Germinal center (tissue), 1 donor: ENCODE measurements around the gene TRIM41.
"Not testable (repeated sequence)": the region's sequence is repeated elsewhere in the genome, so short reads cannot be mapped to it uniquely, and the experiment has no call there.

ENCODE experiments used
- DNase-seq: peaks from one replicate; pipeline ENCODE4 v3.0.0; 2012; ENCODE audit warnings: mixed read lengths, low spot score

TRIM41 gene

GRCh38 chr5:181223058-181223728 lies at the start of gene TRIM41:
Gene TRIM41 (plus strand): TSS chr5:181223281. CDS start chr5:181224000, 719 bp downstream.
- DNase-seq: peak; percentile 90

DNA sequence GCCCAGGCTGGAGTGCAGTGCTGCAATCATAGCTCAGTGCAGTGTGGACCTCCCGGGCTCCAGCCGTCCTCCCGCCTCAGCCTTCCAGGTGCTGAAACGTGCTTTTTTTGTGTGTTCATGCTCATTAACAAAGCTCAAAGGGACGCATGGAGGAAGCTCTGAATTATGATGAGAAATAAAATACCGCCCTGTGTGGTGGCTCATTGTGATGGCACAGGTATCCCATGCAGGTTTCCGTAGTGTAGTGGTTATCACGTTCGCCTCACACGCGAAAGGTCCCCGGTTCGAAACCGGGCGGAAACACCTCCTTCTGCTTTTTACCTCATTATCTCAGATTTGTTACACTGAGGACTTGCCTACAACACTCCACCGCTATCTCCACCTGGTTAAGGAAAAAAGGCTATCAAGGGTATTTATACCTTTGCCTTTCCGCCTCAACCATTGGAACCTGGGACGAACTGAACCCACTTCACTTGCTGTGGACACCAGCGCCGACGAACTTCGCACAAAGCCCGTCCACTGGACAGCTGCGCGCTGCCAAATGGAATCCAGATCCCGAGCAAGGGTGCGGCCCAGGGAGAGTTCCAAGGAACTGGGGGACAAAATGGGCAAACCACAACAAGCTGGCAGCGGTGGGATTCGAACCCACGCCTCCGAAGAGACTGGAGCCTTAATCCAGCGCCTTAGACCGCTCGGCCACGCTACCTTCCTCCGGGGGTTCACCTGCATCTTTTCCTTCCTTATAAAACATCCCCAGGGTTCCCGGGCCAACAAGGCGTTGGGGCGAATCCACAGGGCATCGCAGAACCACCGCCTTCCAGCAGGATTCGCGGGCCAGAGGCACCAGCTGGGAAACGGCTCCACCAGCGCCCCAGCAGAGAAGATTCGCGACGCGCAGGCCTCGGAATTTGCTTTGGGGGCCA lies 49.4 kb upstream of the TRIM41 start:
- no peak for DNase-seq

DNA sequence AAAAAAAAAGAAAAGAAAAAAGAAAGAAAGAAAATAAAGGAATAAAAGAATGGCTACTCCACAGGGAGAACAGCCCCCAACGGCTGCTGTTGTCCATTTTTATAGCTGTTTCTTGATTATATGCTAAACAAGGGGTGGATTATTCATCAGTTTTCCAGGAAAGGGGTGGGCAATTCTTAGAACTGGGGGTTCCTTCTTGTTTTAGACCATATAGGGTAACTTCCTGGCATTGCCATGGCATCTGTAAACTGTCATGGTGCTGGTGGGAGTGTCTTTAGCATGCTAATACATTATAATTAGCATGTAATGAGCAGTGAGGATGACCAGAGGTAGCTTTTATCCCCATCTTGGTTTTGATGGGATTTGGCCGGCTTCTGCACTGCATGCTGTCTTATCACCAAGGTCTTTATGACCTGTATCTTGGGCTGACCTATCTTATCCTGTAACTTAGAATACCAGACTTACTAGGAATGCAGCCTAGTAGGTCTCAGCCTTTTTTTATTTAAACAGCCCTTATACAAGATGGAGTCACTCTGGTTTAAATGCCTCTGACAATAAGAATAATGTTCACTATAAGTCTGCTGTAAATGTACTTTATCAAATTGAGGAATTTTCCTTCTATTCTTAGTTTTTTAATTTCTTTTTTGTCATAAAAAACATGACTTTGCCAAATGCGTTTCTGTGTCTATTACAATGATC lies 46.7 kb upstream of the TRIM41 start:
- no peak for DNase-seq

DNA sequence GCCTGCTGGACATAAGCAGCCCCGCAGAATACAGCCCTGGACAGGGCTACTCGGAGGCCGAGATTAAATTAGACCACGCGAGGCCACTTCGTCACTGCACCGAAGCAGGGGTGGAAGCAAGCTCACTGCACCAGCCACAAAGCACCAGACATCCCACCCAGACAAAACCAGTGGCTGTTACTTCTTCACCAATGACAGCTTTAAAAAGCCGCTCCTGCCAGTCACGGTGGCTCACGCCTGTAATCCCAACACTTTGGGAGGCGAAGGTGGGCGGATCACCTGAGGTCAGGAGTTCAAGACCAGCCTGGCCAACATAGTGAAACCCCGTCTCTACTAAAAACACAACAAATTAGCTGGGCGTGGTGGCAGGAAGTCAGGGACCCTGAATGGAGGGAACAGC lies 45.5 kb upstream of the TRIM41 start:
- not testable (repeated sequence) for DNase-seq

DNA sequence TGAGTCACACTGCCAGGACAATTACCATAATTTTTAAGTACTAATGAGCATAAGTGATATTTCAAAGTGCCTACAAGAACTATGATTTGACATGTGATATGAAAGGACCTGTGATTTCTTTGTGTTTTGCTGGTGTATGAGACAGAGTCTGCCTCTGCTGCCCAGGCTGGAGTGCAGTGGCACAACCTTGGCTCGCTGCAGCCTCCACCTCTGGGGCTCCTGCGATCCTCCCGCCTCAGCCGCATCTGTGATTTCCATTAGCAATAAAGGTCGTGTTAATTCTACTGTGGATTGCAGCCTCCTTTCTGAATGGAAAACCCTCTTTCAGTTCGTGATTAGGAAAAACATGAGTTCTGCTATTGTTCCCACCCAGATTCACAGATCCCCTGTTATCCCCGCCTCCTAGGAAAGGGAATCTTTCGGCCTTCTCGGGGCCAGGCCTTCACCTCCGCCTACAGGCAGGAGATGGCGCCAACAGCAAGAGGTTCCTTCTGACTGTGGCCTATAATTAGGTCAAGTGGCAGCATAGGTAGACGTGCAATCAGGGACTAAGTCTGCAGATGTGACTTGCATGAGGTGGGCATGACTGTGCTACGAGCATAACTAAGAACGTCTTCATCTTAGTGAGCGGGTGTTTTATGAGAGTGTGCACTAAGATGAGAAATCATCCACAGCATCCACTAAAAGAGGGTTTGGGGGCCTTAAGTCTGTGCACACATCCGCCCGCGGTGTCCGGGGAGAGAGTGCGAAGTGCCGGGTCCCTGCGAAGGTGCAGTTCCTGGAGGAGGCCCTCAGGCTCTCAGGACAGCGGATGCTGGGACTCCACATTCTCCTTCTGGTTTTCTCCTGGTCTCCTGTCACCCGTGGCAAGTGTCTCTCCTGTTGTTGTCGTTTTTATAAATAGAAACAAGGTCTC lies 41.2 kb upstream of the TRIM41 start:
- no peak for DNase-seq

- no peak for DNase-seq
These were observed 40.4 kb upstream of the TRIM41 start for GRCh38 chr5:181182651-181183050.

DNA sequence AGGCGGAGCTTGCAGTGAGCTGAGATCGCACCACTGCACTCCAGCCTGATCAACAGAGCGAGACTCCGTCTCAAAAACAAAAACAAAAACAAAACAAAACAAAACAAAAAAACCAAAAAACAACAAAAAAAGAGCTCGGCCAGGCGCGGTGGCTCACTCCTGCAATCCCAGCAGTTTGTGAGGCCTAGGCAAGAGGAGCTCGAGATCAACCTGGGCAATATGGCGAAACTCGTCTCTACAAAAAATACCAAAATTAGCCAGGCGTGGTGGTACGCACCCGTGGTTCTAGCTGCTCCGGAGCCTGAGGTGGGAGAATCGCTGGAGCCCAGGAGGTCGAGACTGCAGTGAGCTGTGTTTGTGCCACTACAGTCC lies 38.2 kb upstream of the TRIM41 start:
- no peak for DNase-seq

- DNase-seq: no peak
These were observed 37.5 kb upstream of the TRIM41 start for GRCh38 chr5:181185560-181185959.

- no peak for DNase-seq
These were observed 37.1 kb upstream of the TRIM41 start for GRCh38 chr5:181186022-181186421.

DNA sequence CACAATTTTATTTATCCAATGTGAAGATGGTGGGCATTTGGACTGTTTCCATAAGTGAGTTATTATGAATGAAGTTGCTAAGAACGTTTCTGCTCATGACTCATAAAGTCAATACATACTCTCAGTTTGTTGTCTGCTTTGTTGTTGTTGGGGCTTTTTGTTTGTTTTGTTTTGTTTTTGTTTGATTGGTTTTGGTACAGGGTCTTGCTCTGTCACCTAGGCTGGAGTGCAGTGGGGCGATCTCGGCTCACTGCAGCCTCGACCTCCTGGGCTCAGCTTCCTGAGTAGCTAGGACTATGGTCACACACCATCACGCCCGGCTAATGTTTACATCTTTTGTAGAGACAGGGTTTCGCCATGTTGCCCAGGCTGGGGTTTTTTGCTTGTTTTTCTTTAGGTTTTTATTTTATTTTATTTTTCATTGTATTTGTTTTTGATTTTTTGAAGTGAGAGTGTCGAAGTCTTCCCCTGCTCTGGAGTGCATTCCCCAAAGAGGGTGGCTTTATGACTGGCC lies 36.0 kb upstream of the TRIM41 start:
- DNase-seq: no peak

DNA sequence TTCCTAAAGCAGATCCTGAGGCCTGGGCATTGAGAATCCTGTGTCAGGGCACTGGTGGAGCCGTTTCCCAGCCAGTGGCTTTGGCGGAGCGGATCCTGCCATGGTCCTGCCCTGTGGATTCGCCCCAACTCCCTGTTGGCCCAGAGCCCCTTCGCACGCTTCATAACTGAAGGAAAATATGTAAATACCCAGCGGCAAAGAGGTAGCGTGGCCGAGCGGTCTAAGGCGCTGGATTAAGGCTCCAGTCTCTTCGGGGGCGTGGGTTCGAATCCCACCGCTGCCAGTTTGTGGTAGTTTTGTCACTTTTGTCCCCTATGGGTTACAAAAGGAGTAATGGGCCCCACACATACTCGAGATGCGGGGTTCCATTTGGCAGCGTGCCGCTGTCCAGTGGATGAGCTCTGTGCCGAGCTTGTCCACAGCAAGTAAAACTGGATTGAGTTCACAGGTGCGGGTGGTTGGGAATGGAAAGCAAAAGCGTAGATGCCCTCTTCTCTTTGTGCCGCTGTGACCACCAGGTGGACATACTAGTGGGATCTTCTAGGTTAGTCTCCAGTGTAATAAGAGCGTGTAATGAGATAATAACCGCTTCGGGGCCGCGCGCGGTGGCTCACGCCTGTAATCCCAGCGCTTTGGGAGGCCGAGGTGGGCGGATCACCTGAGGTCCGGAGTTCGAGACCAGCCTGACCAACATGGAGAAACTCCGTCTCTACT lies 35.4 kb upstream of the TRIM41 start:
- DNase-seq: no peak

DNA sequence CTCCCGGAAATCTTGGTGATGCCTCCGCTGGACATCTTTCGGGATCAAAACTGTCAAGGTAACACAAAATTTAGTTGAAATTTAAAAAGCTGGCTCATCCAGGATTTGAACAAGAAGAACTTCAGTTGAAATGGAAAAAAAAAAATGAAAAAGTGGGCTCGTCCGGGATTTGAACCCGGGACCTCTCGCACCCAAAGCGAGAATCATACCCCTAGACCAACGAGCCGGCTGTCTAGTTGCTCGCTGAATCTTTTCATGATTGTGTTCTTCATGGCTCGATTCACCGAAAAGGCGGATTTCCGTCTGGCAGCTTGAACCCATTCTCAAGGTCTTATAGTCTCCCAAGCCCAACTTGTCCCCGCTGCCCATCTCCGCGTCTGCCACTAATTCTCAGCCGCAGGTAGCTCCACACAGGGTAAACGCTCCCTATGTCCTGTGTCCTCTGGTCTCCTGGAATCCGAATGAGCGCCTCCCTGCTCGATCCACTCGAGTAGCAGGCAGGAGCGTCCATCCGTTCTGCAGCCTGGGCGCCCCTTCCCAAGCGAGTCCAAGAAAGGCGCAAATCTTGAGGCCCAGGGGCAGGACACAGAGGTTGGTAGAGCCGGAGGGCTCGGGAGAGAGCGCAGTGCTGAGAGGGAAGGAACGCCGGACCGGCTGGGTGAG lies 34.2 kb upstream of the TRIM41 start:
- DNase-seq: no peak

- DNase-seq: no peak
These were observed 33.6 kb upstream of the TRIM41 start for GRCh38 chr5:181189363-181189961.

DNA sequence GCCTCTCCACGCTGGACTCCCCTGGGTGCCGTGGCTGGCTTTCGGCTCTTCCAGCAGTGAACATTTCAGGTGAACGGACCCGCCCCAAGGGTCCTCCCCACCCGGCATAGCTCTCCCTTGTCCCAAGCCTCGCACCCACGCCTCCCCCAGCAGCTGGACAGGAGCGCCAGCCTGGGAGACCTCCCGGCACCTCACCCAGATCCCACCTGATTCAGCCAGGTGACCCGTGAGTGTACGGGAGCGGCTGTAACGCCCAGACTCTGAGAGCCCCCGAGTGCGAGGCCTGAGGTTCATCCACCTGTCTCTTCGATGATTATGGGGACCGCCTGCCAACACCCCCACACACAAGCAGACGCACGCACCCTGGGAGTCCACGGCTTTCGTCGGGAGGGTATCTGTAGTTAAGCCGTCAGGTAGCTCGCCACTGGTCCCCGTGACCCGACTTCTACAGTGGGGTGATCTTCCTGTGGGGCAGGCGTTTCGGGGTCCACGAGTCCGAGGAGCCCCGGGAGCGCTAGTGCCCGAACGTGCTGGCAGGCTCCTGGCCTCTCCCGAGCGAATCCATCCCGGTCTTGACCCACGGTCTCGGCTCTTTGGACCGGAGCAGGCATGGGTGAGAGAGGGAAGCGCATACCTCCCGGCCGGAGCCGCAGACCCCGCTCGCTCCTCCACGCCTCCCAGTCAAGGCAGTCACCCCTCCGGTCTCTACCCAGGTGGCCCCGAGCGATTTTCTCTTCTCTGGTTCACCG lies 32.9 kb upstream of the TRIM41 start:
- DNase-seq: no peak

GRCh38 chr5:181190711-181191525 lies 32.2 kb upstream of the TRIM41 start:
- DNase-seq: no peak

- DNase-seq: peak; percentile 89
These were observed 31.4 kb upstream of the TRIM41 start for GRCh38 chr5:181191526-181192336.

GRCh38 chr5:181192337-181193046 lies 30.6 kb upstream of the TRIM41 start:
- DNase-seq: no peak
